HG03196 (cell line): ENCODE measurements around the gene STK17A.

Source experiments
- ATAC-seq: cut with Tn5 transposase; IDR thresholded peaks from one replicate; pipeline ENCODE4 v1.9.1; 2021; ENCODE audit not compliant: unreplicated experiment

The STK17A gene

GRCh38 chr7:43630482-43630881 lies 47.6 kb downstream of the STK17A start:
- ATAC-seq: no peak

- ATAC-seq: no peak
Measured at GRCh38 chr7:43631559-43631958, 48.7 kb downstream of the STK17A start.

GRCh38 chr7:43632746-43633145 lies 49.8 kb downstream of the STK17A start:
- no peak for ATAC-seq

GRCh38 chr7:43634384-43634783 lies 51.5 kb downstream of the STK17A start:
- no peak for ATAC-seq

GRCh38 chr7:43636093-43636492 lies 53.2 kb downstream of the STK17A start:
- ATAC-seq: no peak

GRCh38 chr7:43637114-43637806 lies 54.4 kb downstream of the STK17A start:
- ATAC-seq: no peak

- no peak for ATAC-seq
Measured at GRCh38 chr7:43639858-43640491, 57.1 kb downstream of the STK17A start.

- ATAC-seq: no peak
Measured at GRCh38 chr7:43640679-43641078, 57.8 kb downstream of the STK17A start.

- ATAC-seq: no peak
Measured at GRCh38 chr7:43642897-43643630, 60.2 kb downstream of the STK17A start.

- ATAC-seq: no peak
Measured at GRCh38 chr7:43643846-43644245, 60.9 kb downstream of the STK17A start.

GRCh38 chr7:43645699-43646226 lies 62.9 kb downstream of the STK17A start:
- no peak for ATAC-seq

GRCh38 chr7:43646603-43647338 lies 63.9 kb downstream of the STK17A start:
- ATAC-seq: no peak

- ATAC-seq: no peak
Measured at GRCh38 chr7:43647339-43647672, 64.4 kb downstream of the STK17A start.

GRCh38 chr7:43647673-43648472 lies 65.0 kb downstream of the STK17A start:
- peak; percentile 22 for ATAC-seq

- peak; percentile 54 for ATAC-seq
Measured at GRCh38 chr7:43648473-43649406, 65.8 kb downstream of the STK17A start.

- ATAC-seq: peak; percentile 60
Measured at GRCh38 chr7:43649755-43650274, 66.9 kb downstream of the STK17A start.

GRCh38 chr7:43650457-43651052 lies 67.6 kb downstream of the STK17A start:
- ATAC-seq: no peak

GRCh38 chr7:43652364-43652763 lies 69.5 kb downstream of the STK17A start:
- no peak for ATAC-seq

- no peak for ATAC-seq
Measured at GRCh38 chr7:43653466-43653865, 70.6 kb downstream of the STK17A start.
